SHP77 (cell line): Measurements from ENCODE around the gene CMTM2.
A peak's percentile ranks its signal among the peaks of the same experiment; 100 is the strongest.

Source experiments
- DNase-seq, 2 experiments: peaks; one replicate each; lab custom pipeline; 2025; lab: John Stamatoyannopoulos, UW

Gene CMTM2

GRCh38 chr16:66578651-66579531 is at the start of gene CMTM2:
CMTM2 (plus strand) TSS chr16:66579463; CDS start chr16:66579608, 145 bp downstream.
- no peak for DNase-seq

- DNase-seq = no peak
Measured at GRCh38 chr16:66529475-66529874, 49.8 kb upstream of the CMTM2 start.

DNA sequence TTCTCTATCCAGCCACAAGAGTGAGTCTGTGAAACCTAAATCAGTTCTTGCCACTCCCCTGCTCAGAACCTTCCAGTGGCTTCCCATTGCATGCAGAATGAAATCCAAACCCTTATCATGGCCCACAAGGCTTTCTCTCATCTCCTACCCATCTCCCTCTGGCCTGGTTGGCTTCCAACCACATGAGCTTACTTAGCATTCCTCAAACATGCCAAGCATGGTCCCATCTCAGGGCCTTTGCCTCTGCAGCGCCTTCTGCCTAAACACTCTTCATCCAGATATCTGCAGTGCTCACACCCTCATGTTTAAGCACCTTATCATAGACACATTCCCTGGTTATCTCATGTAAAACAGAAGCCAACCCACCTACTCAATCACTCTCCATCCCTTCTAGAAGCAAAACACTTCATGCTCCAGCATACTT is 44.9 kb upstream of the CMTM2 start:
- no peak for DNase-seq

DNA sequence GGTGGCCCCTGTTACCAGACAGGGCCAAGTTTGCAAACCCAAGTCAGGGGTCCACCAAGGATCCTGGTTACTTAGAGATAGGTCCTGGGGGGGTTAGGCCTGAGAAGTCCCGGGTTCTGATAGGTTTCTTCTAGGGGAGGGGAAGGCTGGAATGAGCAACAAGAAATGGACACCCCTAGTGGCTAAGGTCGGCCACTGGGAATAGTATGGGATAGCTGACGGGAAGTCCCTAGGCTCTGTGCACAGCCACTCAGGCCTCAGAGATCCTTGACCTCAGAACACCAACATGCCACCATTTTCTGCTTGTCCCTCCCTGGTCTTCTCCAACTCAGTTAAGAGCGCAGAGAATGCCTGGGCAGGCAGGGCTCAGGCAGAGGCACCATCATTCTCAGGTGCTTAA is 42.7 kb upstream of the CMTM2 start:
- no peak for DNase-seq

- DNase-seq = no peak
Measured at GRCh38 chr16:66537236-66537635, 42.0 kb upstream of the CMTM2 start.

- no peak for DNase-seq
Measured at GRCh38 chr16:66538910-66539309, 40.4 kb upstream of the CMTM2 start.

DNA sequence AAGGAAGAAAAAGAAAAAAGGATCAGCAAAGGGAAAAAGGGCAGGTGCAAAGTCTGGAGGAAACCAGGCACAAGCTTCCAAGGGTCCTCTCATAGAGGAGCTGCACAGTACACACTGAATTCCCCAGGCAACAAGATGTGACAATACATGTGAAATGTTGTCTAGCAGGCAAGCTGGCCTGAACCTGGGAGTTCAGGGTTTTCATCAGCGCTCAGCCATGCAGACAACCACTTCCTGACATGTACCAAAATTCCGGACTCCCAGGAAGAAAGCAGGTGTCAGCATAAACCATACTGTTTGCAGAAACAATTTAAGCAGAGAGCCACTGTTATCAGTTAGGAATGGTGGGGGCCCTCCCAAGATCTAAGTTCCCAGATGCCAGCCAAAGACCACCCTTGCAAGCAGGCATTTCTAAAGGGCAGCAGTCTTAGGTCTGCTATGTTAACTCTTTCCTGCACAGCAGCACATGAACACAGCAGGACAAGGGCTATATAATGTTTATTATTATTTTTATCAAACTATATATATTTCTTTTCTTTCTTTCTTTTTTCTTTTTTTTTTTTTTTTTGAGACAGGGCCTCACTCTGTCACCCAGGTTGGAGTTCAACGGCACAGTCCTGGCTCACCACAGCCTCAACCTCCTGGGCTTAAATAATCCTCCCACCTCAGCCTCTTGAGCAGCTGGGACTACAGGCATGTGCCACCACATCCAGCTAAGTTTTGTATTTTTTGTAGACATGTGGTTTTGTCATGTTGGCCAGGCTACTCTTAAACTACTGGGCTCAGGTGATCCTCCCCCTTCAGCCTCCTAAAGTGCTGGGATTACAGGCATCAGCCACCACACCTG is 39.4 kb upstream of the CMTM2 start:
- DNase-seq = no peak

- DNase-seq = no peak
Measured at GRCh38 chr16:66541388-66542355, 37.6 kb upstream of the CMTM2 start.

DNA sequence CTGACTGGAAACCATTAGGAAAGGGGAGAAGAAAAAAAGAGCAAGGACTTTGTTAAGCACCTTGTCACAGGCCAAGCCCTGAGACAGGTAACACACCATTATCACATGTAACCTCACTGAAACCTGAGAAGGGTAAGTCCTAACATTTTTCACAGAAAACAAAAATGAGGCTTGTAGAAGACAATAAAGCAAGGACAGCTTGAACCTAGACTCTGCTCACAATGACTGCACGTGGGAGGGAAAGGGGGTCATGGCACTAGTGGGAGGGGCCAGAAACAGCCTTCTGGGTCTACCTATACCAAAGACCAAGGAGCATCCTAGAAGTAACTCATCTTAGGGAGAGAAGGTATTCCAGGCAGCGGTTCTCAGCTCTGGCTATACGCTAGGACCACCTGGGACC is 36.9 kb upstream of the CMTM2 start:
- DNase-seq = no peak

DNA sequence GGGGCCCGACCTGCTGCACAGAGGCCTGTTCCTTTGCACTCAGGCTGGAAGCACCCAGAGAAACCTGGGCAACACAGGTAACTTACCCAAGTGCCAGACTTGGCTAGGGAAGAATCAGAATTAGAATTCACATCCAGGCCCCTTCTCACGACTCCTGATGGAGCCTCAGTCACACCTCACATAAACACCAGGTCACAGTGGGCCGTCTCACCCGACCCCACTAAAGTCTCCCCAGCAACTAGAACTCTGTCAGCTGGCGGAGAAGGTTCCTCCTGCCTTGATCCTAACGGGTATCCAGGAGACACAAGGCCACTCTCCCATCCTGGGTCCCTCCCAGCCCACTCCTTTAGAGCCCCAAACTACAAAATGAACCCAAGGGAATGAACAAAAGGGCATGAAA is 35.7 kb upstream of the CMTM2 start:
- no peak for DNase-seq

- no peak for DNase-seq
Measured at GRCh38 chr16:66544016-66544757, 35.1 kb upstream of the CMTM2 start.

DNA sequence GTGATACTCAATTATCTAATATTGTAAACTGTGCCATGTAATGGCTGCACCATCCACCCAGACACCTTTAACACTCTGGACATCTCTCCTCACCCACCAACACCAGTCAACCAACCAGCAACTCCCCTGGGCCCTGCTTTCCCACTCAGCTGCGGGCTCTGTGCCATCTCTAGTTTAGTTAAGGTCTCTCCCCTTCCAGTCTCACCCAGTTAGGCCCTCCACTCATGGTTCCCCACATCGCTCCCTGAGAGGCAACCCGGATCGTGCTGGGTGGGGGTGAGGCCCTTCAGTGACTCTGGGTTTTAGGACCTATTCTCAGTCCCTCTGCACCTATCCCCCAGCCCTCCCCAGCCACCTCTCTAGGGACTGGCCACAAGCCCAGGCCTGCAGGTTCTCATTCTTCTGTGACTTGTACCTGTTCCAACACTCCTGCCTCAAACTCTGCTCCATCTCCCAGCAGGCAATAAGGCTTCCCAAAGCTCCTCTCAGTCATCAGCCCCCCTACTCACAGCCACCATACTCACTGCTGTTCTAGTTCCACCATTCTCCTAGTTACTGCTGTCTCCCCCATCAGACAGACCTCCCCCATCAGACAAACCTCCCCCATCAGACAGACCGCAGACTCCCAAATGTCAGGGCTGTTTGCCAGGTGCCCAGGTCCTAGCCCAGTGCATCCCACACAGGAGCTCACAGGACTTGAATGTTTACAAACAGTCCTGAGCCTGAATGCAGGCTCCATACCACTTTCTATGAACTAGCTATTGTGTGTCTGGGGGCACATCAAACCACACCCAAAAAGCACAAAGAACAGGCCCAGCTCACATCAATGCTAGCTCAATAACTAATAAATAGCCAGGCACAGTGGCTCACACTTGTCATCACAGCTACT is 31.9 kb upstream of the CMTM2 start:
- no peak for DNase-seq

DNA sequence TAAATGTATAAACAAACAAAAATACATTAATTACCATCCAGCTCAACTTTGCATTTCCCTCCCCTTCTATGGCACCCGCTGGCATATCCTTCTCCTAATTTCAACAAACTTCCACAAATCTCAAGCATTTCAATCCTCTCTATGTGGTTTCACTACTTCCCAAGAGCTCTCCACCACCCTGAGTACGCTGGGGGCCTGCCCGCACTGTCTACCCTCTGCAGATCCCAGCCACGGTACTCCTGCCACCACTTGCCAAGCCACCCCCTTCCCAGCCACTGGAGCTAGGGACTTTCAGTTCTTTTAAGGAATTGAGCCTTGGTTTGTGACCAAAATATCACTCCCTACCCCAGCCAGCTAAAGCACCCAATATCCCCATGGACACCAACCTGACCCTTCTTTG is 31.2 kb upstream of the CMTM2 start:
- no peak for DNase-seq

GRCh38 chr16:66548868-66549267 is 30.4 kb upstream of the CMTM2 start:
- DNase-seq = no peak

DNA sequence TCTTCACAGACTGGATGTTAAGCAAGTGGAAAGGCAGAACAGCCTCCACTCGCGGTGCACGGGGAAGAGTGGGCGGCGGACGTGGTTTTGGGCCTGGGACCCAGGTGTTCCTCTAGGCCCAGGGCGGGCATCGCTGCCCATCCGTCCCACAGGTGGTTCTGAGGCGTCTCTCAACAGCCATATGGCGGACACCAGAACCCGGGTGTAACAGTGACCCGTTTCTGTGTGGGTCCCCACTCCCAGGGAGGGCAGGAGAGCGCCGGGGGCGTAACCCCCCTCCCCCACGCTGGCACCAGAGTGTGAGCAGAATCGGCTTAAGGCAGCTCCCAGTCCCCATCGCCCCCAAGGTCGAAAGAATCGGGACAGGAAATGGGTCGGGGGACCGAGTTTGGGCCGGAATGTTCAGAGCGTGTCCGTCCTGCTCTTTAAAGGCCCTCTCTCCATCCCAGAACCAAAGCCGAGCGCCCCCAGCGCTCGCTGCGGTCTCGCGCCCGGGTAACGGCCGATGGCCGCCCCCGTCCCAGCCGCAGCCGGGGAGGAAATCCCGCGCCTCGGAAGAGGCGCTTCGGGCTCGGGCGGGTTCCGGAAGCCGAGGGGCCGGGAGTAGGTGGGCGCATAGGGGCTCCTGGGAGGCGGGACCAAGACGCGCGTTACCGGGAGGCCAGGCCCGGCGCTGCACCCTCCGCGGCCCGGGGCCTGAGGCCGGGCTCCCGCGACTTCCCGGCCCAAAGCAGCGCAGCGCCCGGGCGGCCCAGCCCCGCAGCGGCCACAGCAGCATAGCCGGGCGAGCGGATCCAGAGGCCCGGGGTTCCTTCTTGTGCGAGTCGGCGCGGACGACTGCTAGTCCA is 29.8 kb upstream of the CMTM2 start, which contains the start of gene TK2:
TSS of gene TK2 (minus strand) at position 839 of the 848 bp plus-strand sequence. CDS start at position 778, 61 bp downstream.
- DNase-seq = peak in 1 of 2 experiments; percentile 30

DNA sequence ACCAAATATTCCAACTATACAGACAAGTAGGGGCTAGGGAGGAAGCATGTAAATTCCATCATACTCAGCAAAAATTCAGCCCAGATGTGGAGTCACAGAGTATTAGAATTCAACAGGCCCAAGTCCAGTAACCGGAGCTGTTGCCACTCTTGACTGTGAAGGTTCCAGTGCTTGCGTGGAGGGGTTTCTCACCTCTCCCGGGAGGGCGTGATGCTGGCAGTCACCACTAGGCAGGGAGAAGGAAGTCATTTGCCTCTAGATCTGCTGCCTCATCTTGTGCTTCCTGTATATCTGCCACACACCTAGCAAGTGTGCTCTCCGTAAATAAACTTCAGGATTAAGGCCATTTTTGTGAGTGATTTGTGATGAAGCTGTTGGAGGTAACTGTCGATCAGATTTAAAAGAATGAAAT is 27.9 kb upstream of the CMTM2 start:
- peak; percentile 26 to 52 for DNase-seq

- DNase-seq = no peak
Measured at GRCh38 chr16:66551788-66552285, 27.4 kb upstream of the CMTM2 start.

DNA sequence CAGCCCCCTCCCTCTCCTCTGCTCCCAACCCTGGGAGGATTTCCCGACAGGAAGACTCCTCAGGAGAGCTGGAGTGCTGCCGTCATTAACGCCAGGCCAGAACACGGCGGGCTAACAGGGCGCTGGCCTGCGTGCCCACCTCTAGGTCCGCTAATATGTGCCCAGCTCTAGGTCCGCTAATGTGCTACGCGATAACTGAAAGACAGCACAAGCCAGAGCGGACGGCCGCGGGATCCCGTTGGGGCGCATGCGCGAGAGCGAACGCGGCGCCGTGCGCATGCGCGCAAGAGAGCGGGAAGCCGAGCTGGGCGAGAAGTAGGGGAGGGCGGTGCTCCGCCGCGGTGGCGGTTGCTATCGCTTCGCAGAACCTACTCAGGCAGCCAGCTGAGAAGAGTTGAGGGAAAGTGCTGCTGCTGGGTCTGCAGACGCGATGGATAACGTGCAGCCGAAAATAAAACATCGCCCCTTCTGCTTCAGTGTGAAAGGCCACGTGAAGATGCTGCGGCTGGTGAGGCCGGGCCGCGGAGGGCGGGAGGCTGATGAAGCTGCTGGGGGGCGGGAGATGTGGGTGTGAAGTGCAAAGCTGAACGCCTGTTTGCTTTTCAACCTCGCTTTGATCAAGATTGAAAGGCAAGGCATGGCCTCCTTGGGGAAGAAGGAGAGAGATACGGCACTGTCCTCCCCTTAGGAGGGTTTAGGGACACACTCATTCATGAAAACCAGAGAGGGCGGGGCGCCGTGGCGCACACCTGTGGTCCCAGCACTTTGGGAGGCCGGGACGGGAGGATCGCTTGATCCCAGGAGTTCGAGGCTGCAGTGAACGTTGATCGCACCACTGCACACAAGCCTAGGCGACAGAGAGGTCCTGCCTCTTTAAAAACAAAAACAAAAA is 26.7 kb upstream of the CMTM2 start, which contains the start of gene CKLF:
TSS of gene CKLF (plus strand) at position 291 of the 892 bp plus-strand sequence. CDS start at position 431, 140 bp downstream.
- DNase-seq = peak; percentile 75 to 76
